Right renal pelvis (tissue), 4 donors: ENCODE measurements around the gene SPINK7. TPM values are rescaled to one million over a fixed set of nuclear protein-coding genes. Genes with fewer than 3 reads are reported as not detected.

ENCODE experiments used
- DNase-seq, 4 donors: peaks; one replicate each; pipeline ENCODE4 v3.0.0-alpha.2; 2013; ENCODE audit warnings: low read depth in 4 of 4, low spot score in 3 of 4, missing footprints in 1 of 4
- polyA plus RNA-seq, 4 donors: library from polyadenylated mRNA; unstranded; fragments of 120-200 nt; gene quantifications; one replicate each; pipeline ENCODE4 v1.2.1, GENCODE V29; 2013; ENCODE audit not compliant: insufficient read length in 4 of 4

SPINK7 gene
- polyA plus RNA-seq, 4 donors, result 0.14 to 0.25 (median 0.19) TPM; not detected in 1

- DNase-seq, result no peak
Measured at GRCh38 chr5:148343046-148343407, 30.8 kb downstream of the SPINK7 start.

- no peak for DNase-seq
Measured at GRCh38 chr5:148343603-148344487, 31.6 kb downstream of the SPINK7 start.

- DNase-seq, result no peak
Measured at GRCh38 chr5:148347706-148348105, 35.5 kb downstream of the SPINK7 start.

GRCh38 chr5:148352696-148353095 lies 40.5 kb downstream of the SPINK7 start:
- DNase-seq, result no peak

- DNase-seq, result no peak
Measured at GRCh38 chr5:148353634-148354033, 41.4 kb downstream of the SPINK7 start.

GRCh38 chr5:148364343-148364742 lies 52.1 kb downstream of the SPINK7 start:
- DNase-seq, result no peak

Other genes with a start within 250 kb of the SPINK7 start
- under 1 TPM; 0.29 to 0.63 (median 0.38) TPM for gene SPINK5, start 248.4 kb upstream of the SPINK7 start, polyA plus RNA-seq
- gene SPINK14, start 143.9 kb upstream of the SPINK7 start, polyA plus RNA-seq, result not detected
- gene SPINK6, start 109.4 kb upstream of the SPINK7 start, polyA plus RNA-seq, result not detected
- gene MARCOL, start 73.9 kb upstream of the SPINK7 start, polyA plus RNA-seq, result under 1 TPM in 1 of 4 donors, not detected in 3; 0.12 TPM
- gene SPINK13, start 43.6 kb upstream of the SPINK7 start, polyA plus RNA-seq, result under 1 TPM in 2 of 4 donors, not detected in 2; 0.31 to 0.58 TPM
- gene SPINK9, start 23.1 kb downstream of the SPINK7 start, polyA plus RNA-seq, result under 1 TPM in 2 of 4 donors, not detected in 2; 0.13 to 0.39 TPM
- gene FBXO38, start 71.5 kb downstream of the SPINK7 start, polyA plus RNA-seq, result 10 to 100 TPM; 41.3 to 49.8 (median 44.8) TPM